GM12878 (cell line): ENCODE results near the gene ZC3H15. TPM values are rescaled to one million over a fixed set of nuclear protein-coding genes. Genes with fewer than 3 reads are reported as not detected.

Experiments
- ATAC-seq: fragments of 200-7000 bp; cut with Tn5 transposase; 3 replicates; pipeline ENCODE4 v1.9.1; 2020; ENCODE audit warnings: mild to moderate bottlenecking, moderate library complexity
- BruUV-seq: library from RNA; stranded (reverse); fragments of 400-500 nt; replicated peaks from 2 replicates; lab custom pipeline; 2021; lab: Mats Ljungman, UMichigan
- CTCF ChIA-PET: fragments of 300-600 bp; sonication (Branson Sonifier 250); formaldehyde crosslinking; extraction: SDS; loops from one replicate; lab custom pipeline; 2021; ENCODE audit warnings: inconsistent platforms; lab: Yijun Ruan, JAX
- POLR2A ChIA-PET: fragments of 350-600 bp; formaldehyde crosslinking; extraction: SDS; loops from one replicate; lab custom pipeline; 2021; ENCODE audit warnings: inconsistent platforms; lab: Charles Lee
- RAD21 ChIA-PET: fragments of 300-600 bp; sonication (Branson Sonifier 250); formaldehyde crosslinking; loops from one replicate; lab custom pipeline; 2023; ENCODE audit warnings: antibody characterized with exemption; ENCODE audit not compliant: unreplicated experiment; lab: Charles Lee
- SMC1A ChIA-PET: fragments of 300-600 bp; sonication (Branson Sonifier 250); formaldehyde crosslinking; loops from one replicate; lab custom pipeline; 2023; ENCODE audit not compliant: unreplicated experiment, uncharacterized antibody; lab: Charles Lee
- DNase-seq: peaks from one replicate; pipeline ENCODE4 v3.0.0-alpha.2; 2011; ENCODE audit warnings: low read depth, low spot score
- FAIRE-seq: peaks from 3 replicates; lab custom pipeline; 2011; peaks lifted over from hg19 to GRCh38; lab: Jason Lieb, UNC
- H2AFZ ChIP-seq: 2 replicates; pipeline ENCODE4 v1.6.0; 2011; ENCODE audit warnings: low read depth, low read length, control low read depth; ENCODE audit not compliant: control insufficient read depth
- H3K27ac ChIP-seq: 2 replicates; pipeline ENCODE4 v1.5.1; 2011; ENCODE audit warnings: control low read depth; ENCODE audit not compliant: control insufficient read depth, insufficient read depth
- H3K27me3 ChIP-seq, 2 experiments: replicated peaks in 1 of 2; 2 replicates each; pipeline versions ENCODE4 v1.6.0 to v1.6.1; 2011; ENCODE audit warnings: low read length in 1 of 2; ENCODE audit not compliant: control insufficient read depth in 2 of 2, insufficient read depth in 2 of 2
- H3K36me3 ChIP-seq, 2 experiments: 2 replicates each; pipeline ENCODE4 v1.5.1; 2011; ENCODE audit warnings: low read length in 1 of 2; ENCODE audit not compliant: control insufficient read depth in 2 of 2, insufficient read depth in 2 of 2
- H3K4me1 ChIP-seq: 2 replicates; pipeline ENCODE4 v1.6.1; 2011; ENCODE audit warnings: mild to moderate bottlenecking, low read length, moderate library complexity, mixed read lengths; ENCODE audit not compliant: control insufficient read depth, insufficient read depth
- H3K4me2 ChIP-seq: 2 replicates; pipeline ENCODE4 v1.6.0; 2011; ENCODE audit warnings: control low read depth; ENCODE audit not compliant: control insufficient read depth, insufficient read depth
- H3K4me3 ChIP-seq: fragments of 200-600 bp; sonication (generic); 2 replicates; pipeline ENCODE4 v1.5.1; 2016
- H3K79me2 ChIP-seq: 2 replicates; pipeline ENCODE4 v1.6.0; 2011; ENCODE audit warnings: low read length; ENCODE audit not compliant: control insufficient read depth, insufficient read depth
- H3K9ac ChIP-seq: 2 replicates; pipeline ENCODE4 v1.8.0; 2011; ENCODE audit warnings: low read length, control low read depth, mixed read lengths; ENCODE audit not compliant: control insufficient read depth, insufficient read depth
- H3K9me3 ChIP-seq: replicated peaks from 3 replicates; pipeline ENCODE4 v1.5.1; 2011; ENCODE audit warnings: mild to moderate bottlenecking, low read length; ENCODE audit not compliant: control insufficient read depth, insufficient read depth
- H4K20me1 ChIP-seq: 2 replicates; pipeline ENCODE4 v1.6.0; 2011; ENCODE audit not compliant: control insufficient read depth, insufficient read depth
- ELK1 ChIP-seq: IDR thresholded peaks from 2 replicates; pipeline ENCODE4 v1.6.1; 2012; ENCODE audit warnings: low read depth, low read length, improper control_type of control experiment
- MTA2 ChIP-seq: fragments of 450-650 bp; IDR thresholded peaks from 2 replicates; pipeline ENCODE4 v1.6.1; 2016; ENCODE audit warnings: low read depth, mild to moderate bottlenecking, moderate library complexity
- NFIC ChIP-seq: IDR thresholded peaks from 2 replicates; pipeline ENCODE4 v1.6.1; 2012; ENCODE audit warnings: low read depth, mild to moderate bottlenecking, inconsistent platforms, low read length, moderate library complexity
- NFXL1 ChIP-seq: fragments of 450-650 bp; IDR thresholded peaks from 2 replicates; pipeline ENCODE4 v1.6.1; 2017; ENCODE audit warnings: antibody characterized with exemption, mild to moderate bottlenecking, borderline replicate concordance
- WRNIP1 ChIP-seq: IDR thresholded peaks from 2 replicates; pipeline ENCODE4 v1.6.1; 2011; ENCODE audit warnings: low read depth, low read length, improper control_type of control experiment, borderline replicate concordance
- WGBS: methylation state at CpG from one replicate; pipeline ENCODE4 v1.1.6; 2016; ENCODE audit warnings: low lambda C conversion rate; ENCODE audit not compliant: insufficient replicate concordance, insufficient coverage; ENCODE audit errors: missing lambda C conversion rate; 5-methylcytosine and 5-hydroxymethylcytosine counted together
- in situ Hi-C: fragments of 300-500 bp; cut with MboI; formaldehyde crosslinking; loops from 9 replicates; pipeline ENCODE4 v1.14.3; 2018; ENCODE audit warnings: mixed read lengths
- intact Hi-C: fragments of 100-400 bp; cut with micrococcal nuclease; formaldehyde crosslinking; loops from one replicate; pipeline ENCODE4 v1.14.2; 2022; ENCODE audit not compliant: unreplicated experiment
- polyA plus RNA-seq, 11 experiments: library from polyadenylated mRNA; depleted of rRNA in 4 of 11; unstranded in 6 of 11; stranded (reverse) in 5 of 11; fragments of >200 nt; fragmentation: Nextera tagmentation in 4 of 11; fragmentation: Illumina TruSeq in 1 of 11; extraction: Ambion mirVana in 4 of 11; extraction: Trizol in 1 of 11; gene quantifications; 1 replicate in 1 of 11; 2 replicates in 10 of 11; pipeline versions ENCODE4 v1.2.1 to v1.2.3, GENCODE V29; 2011 to 2016; ENCODE audit warnings: inconsistent platforms in 2 of 11, missing spikeins in 2 of 11, low read depth in 1 of 11
- total RNA-seq, 4 experiments: library from RNA; depleted of rRNA in 3 of 4; stranded (reverse); fragments of >200 nt in 3 of 4; fragmentation: Illumina TruSeq in 1 of 4; extraction: Trizol in 1 of 4; gene quantifications; 2 replicates each; pipeline versions ENCODE4 v1.2.1 to v1.2.3, GENCODE V29; 2013 to 2021

The ZC3H15 gene
- total and polyA plus RNA-seq, 10 of the 15 experiments (the other 5 are each of a cell fraction or from before 2014, with no cell fraction given), result 51.5 to 152 (median 123) TPM

GRCh38 chr2:186493564-186494085 is 7.6 kb downstream of the ZC3H15 start (continued):
- TF ChIP-seq NFIC, result 0 out of 2 replicates have a peak, but pooled peaks have one; percentile 18
- TF ChIP-seq, all 136 proteins: peak for 3

- no peak overlapping the region for H3K4me2 ChIP-seq
- ChIA-PET SMC1A (interaction anchor here (11.7 kb wide), 1 partner anchor 7 kb away, joined by 56 read pairs; no protein-coding TSS in a partner anchor), CTCF (interaction anchor here (2.7 kb wide), 1 partner anchor 8 kb away, joined by 16 read pairs; no protein-coding TSS in a partner anchor), POLR2A (interaction anchor here (1.4 kb wide), 1 partner anchor 10 kb away, joined by 5 read pairs; the partner anchor contains the start of gene ZC3H15), RAD21 (interaction anchor here (0.6 to 0.9 kb wide), 2 partner anchors 135 to 136 kb away, joined by 3 to 4 read pairs; no protein-coding TSS in a partner anchor)
- peaks cover 9% of the 10 kb centered on the region; the same call in 1 of the 2 replicates for H4K20me1 ChIP-seq
- no peak for FAIRE-seq
- no TSS peak for BruUV-seq
- H3K4me3 ChIP-seq, result no peak overlapping the region
- no peaks in the 10 kb centered on the region for H3K9me3 ChIP-seq
- H3K27ac ChIP-seq, result no peak overlapping the region
- H3K9ac ChIP-seq, result no peak overlapping the region
- no peak for DNase-seq
- H3K4me1 ChIP-seq, result no peaks in the 10 kb centered on the region
- no peaks in the 10 kb centered on the region for H3K27me3 ChIP-seq
- intact Hi-C loops, result no loop called here
- no peak overlapping the region for H2AFZ ChIP-seq
- H3K36me3 ChIP-seq, result peaks cover 4 to 32% of the 10 kb centered on the region in 2 experiments
- ATAC-seq, result no peak
- H3K79me2 ChIP-seq, result peaks cover 63% of the 10 kb centered on the region
- no peak for TF ChIP-seq WRNIP1
- TF ChIP-seq ELK1, result no peak
- no peak for TF ChIP-seq NFXL1
- no peak for TF ChIP-seq MTA2
- in situ Hi-C loops, result loop anchor here (25.0 kb wide), 1 partner anchor 966 kb away; no protein-coding TSS in a partner anchor
- WGBS, result 97% methylated on average over 7 of the region's 7 CpGs
Observed at GRCh38 chr2:186496401-186496800, 10.3 kb downstream of the ZC3H15 start.
